Panc1 (cell line): ENCODE data around the gene ZNF282. TPM values are rescaled to one million over a fixed set of nuclear protein-coding genes. Genes with fewer than 3 reads are reported as not detected.
"Not testable (repeated sequence)": the region's sequence is repeated elsewhere in the genome, so short reads cannot be mapped to it uniquely, and the experiment has no call there.

Source experiments
- ATAC-seq: fragments of 200-7000 bp; cut with Tn5 transposase; 2 replicates; pipeline ENCODE4 v1.9.1; 2020; ENCODE audit warnings: mild to moderate bottlenecking, moderate library complexity
- BruUV-seq: library from RNA; stranded (reverse); fragments of 400-500 nt; replicated peaks from 2 replicates; lab custom pipeline; 2021; lab: Mats Ljungman, UMichigan
- CTCF ChIA-PET: fragments of 300-600 bp; sonication (Branson Sonifier 250); formaldehyde crosslinking; loops from one replicate; lab custom pipeline; 2022; ENCODE audit warnings: antibody characterized with exemption; lab: Charles Lee
- POLR2A ChIA-PET: fragments of 300-600 bp; sonication (Branson Sonifier 250); formaldehyde crosslinking; loops from one replicate; lab custom pipeline; 2022; ENCODE audit warnings: antibody characterized with exemption; lab: Charles Lee
- DNase-seq: peaks from one replicate; pipeline ENCODE4 v3.0.0-alpha.2; 2010; ENCODE audit warnings: low read depth, low spot score
- H3K27ac ChIP-seq: 2 replicates; pipeline ENCODE4 v1.5.1; 2011; ENCODE audit warnings: mild to moderate bottlenecking, low read length, inconsistent platforms
- H3K27me3 ChIP-seq: fragments of 200-500 bp; sonication (Bioruptor generic); 2 replicates; pipeline ENCODE4 v1.6.0; 2014; ENCODE audit warnings: low read length, inconsistent platforms; ENCODE audit not compliant: control insufficient read depth, insufficient read depth
- H3K36me3 ChIP-seq: fragments of 200-500 bp; sonication (Bioruptor generic); 2 replicates; pipeline ENCODE4 v1.5.1; 2014; ENCODE audit warnings: inconsistent platforms, mild to moderate bottlenecking, low read length, moderate library complexity; ENCODE audit not compliant: control insufficient read depth, insufficient read depth
- H3K4me1 ChIP-seq: 2 replicates; pipeline ENCODE4 v1.5.1; 2011; ENCODE audit warnings: inconsistent platforms, mild to moderate bottlenecking, low read length, moderate library complexity; ENCODE audit not compliant: control insufficient read depth, insufficient read depth
- H3K4me3 ChIP-seq, 2 experiments: 2 replicates each; pipeline ENCODE4 v1.5.1; 2011 to 2012; ENCODE audit warnings: low read depth in 2 of 2, low read length in 2 of 2, mild to moderate bottlenecking in 2 of 2, inconsistent platforms in 1 of 2, moderate library complexity in 1 of 2
- H3K9me3 ChIP-seq: fragments of 200-500 bp; sonication (Bioruptor generic); 2 replicates; pipeline ENCODE4 v1.5.1; 2014; ENCODE audit warnings: low read depth, mild to moderate bottlenecking, inconsistent platforms, low read length, moderate library complexity; ENCODE audit not compliant: control insufficient read depth, insufficient read depth
- POLR2AphosphoS5 ChIP-seq: IDR thresholded peaks from 2 replicates; pipeline ENCODE4 v1.6.1; 2012; ENCODE audit warnings: mild to moderate bottlenecking, low read depth, low read length, moderate library complexity
- SIN3A ChIP-seq: IDR thresholded peaks from 2 replicates; pipeline ENCODE4 v1.6.1; 2012; ENCODE audit warnings: low read depth, mild to moderate bottlenecking, low read length, moderate library complexity, borderline replicate concordance; ENCODE audit not compliant: insufficient read depth
- TCF7L2 ChIP-seq: IDR thresholded peaks from 2 replicates; pipeline ENCODE4 v1.6.1; 2011; ENCODE audit warnings: mild to moderate bottlenecking, low read depth, low read length, inconsistent platforms
- in situ Hi-C: cut with HindIII; loops from 2 replicates; pipeline ENCODE4 v1.10.0; 2016; ENCODE audit warnings: low sequenced_read_pairs, low pct_unique_long_range_greater_than_20kb
- intact Hi-C: fragments of 100-400 bp; cut with micrococcal nuclease; formaldehyde crosslinking; loops from one replicate; pipeline ENCODE4 v1.10.0; 2022; ENCODE audit not compliant: unreplicated experiment
- total RNA-seq: library from RNA; stranded (reverse); gene quantifications from one replicate; pipeline ENCODE4 v1.2.1, GENCODE V29; 2021; ENCODE audit not compliant: unreplicated experiment
- TF ChIP-seq, protein P1 (sequence below): fragments of 450-650 bp; IDR thresholded peaks from 2 replicates; pipeline ENCODE4 v1.5.1; 2017; ENCODE audit warnings: mild to moderate bottlenecking
- TF ChIP-seq, protein P2 (sequence below), 2 experiments: IDR thresholded peaks; 2 replicates each; pipeline ENCODE4 v1.6.1; 2011 to 2012; ENCODE audit warnings: low read depth in 2 of 2, control low read depth in 1 of 2, low read length in 1 of 2, mild to moderate bottlenecking in 1 of 2, moderate library complexity in 1 of 2; ENCODE audit not compliant: insufficient read depth in 1 of 2

Gene ZNF282
- total RNA-seq, 1 experiment from 2014 or later, result 31.6 TPM

DNA sequence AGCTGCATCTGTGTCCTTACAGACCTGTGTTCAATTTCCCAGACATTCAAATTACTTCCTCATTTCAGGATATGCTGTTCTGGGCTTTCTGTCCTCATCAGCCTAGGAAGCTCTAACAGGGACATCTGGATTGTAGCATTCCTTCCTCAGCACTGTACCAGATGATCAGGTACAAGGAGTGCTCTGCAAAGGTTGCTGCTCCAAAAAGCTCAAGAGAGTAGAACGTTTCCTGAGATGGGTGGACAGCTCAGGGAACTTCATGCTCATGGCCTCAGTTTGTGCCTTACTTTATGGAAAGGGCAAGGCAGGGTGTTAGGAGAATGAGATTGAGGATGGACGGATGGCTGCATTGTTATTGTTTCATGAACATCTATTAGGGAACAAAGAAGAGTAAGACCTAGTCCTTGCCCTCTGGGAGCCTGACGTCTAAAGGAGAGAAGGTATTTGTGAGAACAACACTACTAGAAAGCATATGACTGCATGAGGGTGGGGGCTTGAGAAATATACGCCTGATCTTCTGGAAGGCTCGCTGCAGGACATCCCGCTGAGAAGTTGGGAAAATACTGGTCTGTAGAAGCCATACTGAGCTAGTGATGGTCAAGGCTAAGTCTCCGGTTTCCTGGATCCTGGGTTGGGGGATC is 33.6 kb downstream of the ZNF282 start:
- Histone ChIP-seq H3K4me1 (no peaks in the 10 kb centered on the region), H3K27ac (no peak overlapping the region), H3K36me3 (no peaks in the 10 kb centered on the region), H3K27me3 (no peaks in the 10 kb centered on the region), H3K9me3 (no peaks in the 10 kb centered on the region), H3K4me3 (no peak overlapping the region)
- intact Hi-C loops (no loop called here), in situ Hi-C loops (no loop called here)
- TSS peak; percentile 56 for BruUV-seq
- ChIA-PET CTCF (no interaction called here), POLR2A (no interaction called here)
- ATAC-seq (peak; percentile 19; the same call in 1 of the 2 replicates), DNase-seq (no peak)
- peak; percentile 36 for TF ChIP-seq POLR2AphosphoS5
- TF ChIP-seq SIN3A, result no peak

DNA sequence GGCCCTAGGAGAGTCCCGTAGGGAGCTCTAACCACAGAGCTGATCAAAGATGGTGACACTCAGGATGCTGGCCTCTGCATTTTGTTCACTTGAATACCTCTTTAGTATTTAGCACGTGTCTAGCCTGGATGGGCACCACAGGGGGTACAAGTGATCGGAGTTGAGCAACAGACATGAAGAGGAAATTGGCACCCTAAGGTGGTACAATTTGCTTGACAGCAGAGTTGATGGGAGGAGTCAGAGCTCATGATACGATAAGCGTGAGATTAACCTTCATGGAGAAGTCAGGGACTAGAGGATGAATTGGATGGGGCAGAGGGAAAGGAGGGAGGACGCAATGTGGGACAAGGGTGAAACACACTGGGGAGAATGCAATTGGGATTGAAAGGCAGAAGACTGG is 34.2 kb downstream of the ZNF282 start:
- Histone ChIP-seq H3K27ac (no peak overlapping the region), H3K4me3 (no peak overlapping the region), H3K4me1 (no peaks in the 10 kb centered on the region), H3K27me3 (no peaks in the 10 kb centered on the region), H3K9me3 (no peaks in the 10 kb centered on the region), H3K36me3 (no peaks in the 10 kb centered on the region)
- ATAC-seq, result peak; percentile 8; the same call in 1 of the 2 replicates
- intact Hi-C loops (no loop called here), in situ Hi-C loops (no loop called here)
- TF ChIP-seq, protein P1, sequence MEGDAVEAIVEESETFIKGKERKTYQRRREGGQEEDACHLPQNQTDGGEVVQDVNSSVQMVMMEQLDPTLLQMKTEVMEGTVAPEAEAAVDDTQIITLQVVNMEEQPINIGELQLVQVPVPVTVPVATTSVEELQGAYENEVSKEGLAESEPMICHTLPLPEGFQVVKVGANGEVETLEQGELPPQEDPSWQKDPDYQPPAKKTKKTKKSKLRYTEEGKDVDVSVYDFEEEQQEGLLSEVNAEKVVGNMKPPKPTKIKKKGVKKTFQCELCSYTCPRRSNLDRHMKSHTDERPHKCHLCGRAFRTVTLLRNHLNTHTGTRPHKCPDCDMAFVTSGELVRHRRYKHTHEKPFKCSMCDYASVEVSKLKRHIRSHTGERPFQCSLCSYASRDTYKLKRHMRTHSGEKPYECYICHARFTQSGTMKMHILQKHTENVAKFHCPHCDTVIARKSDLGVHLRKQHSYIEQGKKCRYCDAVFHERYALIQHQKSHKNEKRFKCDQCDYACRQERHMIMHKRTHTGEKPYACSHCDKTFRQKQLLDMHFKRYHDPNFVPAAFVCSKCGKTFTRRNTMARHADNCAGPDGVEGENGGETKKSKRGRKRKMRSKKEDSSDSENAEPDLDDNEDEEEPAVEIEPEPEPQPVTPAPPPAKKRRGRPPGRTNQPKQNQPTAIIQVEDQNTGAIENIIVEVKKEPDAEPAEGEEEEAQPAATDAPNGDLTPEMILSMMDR, result no peak
- TF ChIP-seq TCF7L2 (no peak), POLR2AphosphoS5 (no peak), SIN3A (no peak)
- TF ChIP-seq, protein P2, sequence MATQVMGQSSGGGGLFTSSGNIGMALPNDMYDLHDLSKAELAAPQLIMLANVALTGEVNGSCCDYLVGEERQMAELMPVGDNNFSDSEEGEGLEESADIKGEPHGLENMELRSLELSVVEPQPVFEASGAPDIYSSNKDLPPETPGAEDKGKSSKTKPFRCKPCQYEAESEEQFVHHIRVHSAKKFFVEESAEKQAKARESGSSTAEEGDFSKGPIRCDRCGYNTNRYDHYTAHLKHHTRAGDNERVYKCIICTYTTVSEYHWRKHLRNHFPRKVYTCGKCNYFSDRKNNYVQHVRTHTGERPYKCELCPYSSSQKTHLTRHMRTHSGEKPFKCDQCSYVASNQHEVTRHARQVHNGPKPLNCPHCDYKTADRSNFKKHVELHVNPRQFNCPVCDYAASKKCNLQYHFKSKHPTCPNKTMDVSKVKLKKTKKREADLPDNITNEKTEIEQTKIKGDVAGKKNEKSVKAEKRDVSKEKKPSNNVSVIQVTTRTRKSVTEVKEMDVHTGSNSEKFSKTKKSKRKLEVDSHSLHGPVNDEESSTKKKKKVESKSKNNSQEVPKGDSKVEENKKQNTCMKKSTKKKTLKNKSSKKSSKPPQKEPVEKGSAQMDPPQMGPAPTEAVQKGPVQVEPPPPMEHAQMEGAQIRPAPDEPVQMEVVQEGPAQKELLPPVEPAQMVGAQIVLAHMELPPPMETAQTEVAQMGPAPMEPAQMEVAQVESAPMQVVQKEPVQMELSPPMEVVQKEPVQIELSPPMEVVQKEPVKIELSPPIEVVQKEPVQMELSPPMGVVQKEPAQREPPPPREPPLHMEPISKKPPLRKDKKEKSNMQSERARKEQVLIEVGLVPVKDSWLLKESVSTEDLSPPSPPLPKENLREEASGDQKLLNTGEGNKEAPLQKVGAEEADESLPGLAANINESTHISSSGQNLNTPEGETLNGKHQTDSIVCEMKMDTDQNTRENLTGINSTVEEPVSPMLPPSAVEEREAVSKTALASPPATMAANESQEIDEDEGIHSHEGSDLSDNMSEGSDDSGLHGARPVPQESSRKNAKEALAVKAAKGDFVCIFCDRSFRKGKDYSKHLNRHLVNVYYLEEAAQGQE (IDR thresholded peaks at IDR 0.05; ENCODE audit: insufficient read depth in 1 of 2, low read depth in 2 of 2, low read length in 1 of 2), result no peak
- POLR2A ChIA-PET, result no interaction called here
- no TSS peak for BruUV-seq
- no peak for DNase-seq
- CTCF ChIA-PET, result no interaction called here

DNA sequence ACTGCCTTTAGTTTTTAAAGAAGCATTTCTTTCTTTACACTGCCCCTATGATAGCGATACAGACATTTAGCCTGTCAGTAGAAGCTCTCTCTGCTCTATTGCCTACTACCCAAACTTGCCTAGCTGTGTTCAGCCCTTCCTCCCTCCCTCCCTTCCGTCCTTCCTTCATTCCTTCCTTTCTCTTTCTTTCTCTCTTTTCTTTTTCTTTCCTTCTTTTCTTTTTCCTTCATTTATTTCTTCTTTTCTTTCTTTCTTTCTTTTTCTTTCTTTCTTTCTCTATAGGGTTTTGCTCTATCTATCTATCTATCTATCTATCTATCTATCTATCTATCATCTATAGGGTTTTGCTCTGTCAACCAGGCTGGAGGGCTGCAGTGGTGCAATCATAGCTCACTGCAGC is 37.0 kb downstream of the ZNF282 start:
- CTCF ChIA-PET, result interaction anchor here (0.6 kb wide), 1 partner anchor 107 kb away, joined by 4 read pairs; no protein-coding TSS in a partner anchor

DNA sequence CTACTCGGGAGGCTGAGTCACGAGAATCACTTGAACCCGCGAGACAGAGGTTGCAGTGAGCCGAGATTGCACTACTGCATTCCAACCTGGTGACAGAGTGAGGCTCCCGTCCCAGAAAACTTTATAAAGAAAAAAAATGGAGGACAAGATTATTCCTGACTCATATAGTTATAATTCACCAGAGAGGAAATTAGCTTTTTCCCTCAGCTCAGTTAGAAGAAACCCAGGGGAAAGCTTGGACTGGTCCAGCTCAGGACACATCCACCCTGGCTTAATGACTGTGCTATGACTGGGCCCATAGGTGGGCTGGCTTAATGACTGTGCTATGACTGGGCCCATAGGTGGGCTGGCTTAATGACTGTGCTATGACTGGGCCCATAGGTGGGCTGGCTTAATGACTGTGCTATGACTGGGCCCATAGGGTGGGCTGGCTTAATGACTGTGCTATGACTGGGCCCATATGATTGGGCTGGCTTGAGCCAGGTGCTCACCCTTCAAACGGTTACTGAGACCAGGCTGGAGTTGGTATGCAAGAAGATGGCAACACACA is 38.4 kb downstream of the ZNF282 start:
- POLR2A ChIA-PET, result not testable (repeated sequence)
- peak; percentile 39 for DNase-seq

More for the DNA sequence above, 37.0 kb downstream of the ZNF282 start:
- TF ChIP-seq SIN3A, result no peak
- POLR2A ChIA-PET, result no interaction called here
- Histone ChIP-seq H3K27me3 (no peaks in the 10 kb centered on the region), H3K27ac (no peak overlapping the region), H3K9me3 (no peaks in the 10 kb centered on the region), H3K4me1 (no peaks in the 10 kb centered on the region), H3K36me3 (no peaks in the 10 kb centered on the region), H3K4me3 (no peak overlapping the region)
- BruUV-seq, result no TSS peak
- in situ Hi-C loops (no loop called here), intact Hi-C loops (no loop called here)
- DNase-seq (no peak), ATAC-seq (no peak)

More for the DNA sequence above, 38.4 kb downstream of the ZNF282 start:
- ATAC-seq, BruUV-seq, H3K27me3 ChIP-seq, H3K4me1 ChIP-seq, CTCF ChIA-PET, in situ Hi-C loops, intact Hi-C loops, H3K36me3 ChIP-seq, H3K27ac ChIP-seq, H3K4me3 ChIP-seq, H3K9me3 ChIP-seq: not testable (repeated sequence)
